Uterus (tissue), 4 donors: Measurements from ENCODE around the gene HADHB. TPM values are rescaled to one million over a fixed set of nuclear protein-coding genes. Genes with fewer than 3 reads are reported as not detected.
A peak's percentile ranks its signal among the peaks of the same experiment; 100 is the strongest.

Experiments
- DNase-seq, 2 donors: peaks; one replicate each; pipeline ENCODE4 v3.0.0-alpha.2; 2019 to 2020
- H3K27ac ChIP-seq, 2 donors: fragments of 200-600 bp; sonication (generic); 1 replicate in 1 of 2; 2 replicates in 1 of 2; pipeline ENCODE4 v1.5.1; 2016 to 2018
- H3K27me3 ChIP-seq, 2 donors: fragments of 200-600 bp; sonication (generic); one replicate each; pipeline ENCODE4 v1.5.1; 2018 to 2019; ENCODE audit warnings: control low read depth in 1 of 2
- H3K36me3 ChIP-seq, 2 donors: fragments of 200-600 bp; sonication (generic); one replicate each; pipeline ENCODE4 v1.5.1; 2019; ENCODE audit warnings: control low read depth in 1 of 2
- H3K4me1 ChIP-seq, 2 donors: fragments of 200-600 bp; sonication (generic); one replicate each; pipeline ENCODE4 v1.5.1; 2018 to 2019; ENCODE audit warnings: control low read depth in 1 of 2
- H3K4me3 ChIP-seq, 2 donors: fragments of 200-600 bp; sonication (generic); 1 replicate in 1 of 2; 2 replicates in 1 of 2; pipeline ENCODE4 v1.5.1; 2018 to 2019; ENCODE audit warnings: mild to moderate bottlenecking in 1 of 2
- H3K9me3 ChIP-seq, 2 donors: fragments of 200-600 bp; sonication (generic); one replicate each; pipeline ENCODE4 v1.5.1; 2019; ENCODE audit warnings: control low read depth in 1 of 2
- CTCF ChIP-seq, 4 experiments: fragments of 200-600 bp in 2 of 4; fragments of 450-650 bp in 2 of 4; sonication (generic) in 2 of 4; IDR thresholded peaks; one replicate each; pipeline ENCODE4 v1.5.1; 2016 to 2019; ENCODE audit warnings: antibody characterized with exemption in 4 of 4, mild to moderate bottlenecking in 2 of 4, moderate library complexity in 1 of 4
- POLR2A ChIP-seq, 2 donors: fragments of 450-650 bp; IDR thresholded peaks; one replicate each; pipeline ENCODE4 v1.6.1; 2016; ENCODE audit warnings: antibody characterized with exemption in 2 of 2, mild to moderate bottlenecking in 1 of 2, moderate library complexity in 1 of 2
- intact Hi-C: fragments of 100-400 bp; cut with DNase I; formaldehyde crosslinking; loops from one replicate; pipeline ENCODE4 v1.15.1; 2023; ENCODE audit warnings: low total_unique reads
- total RNA-seq, 4 donors: library from RNA; depleted of rRNA in 3 of 4; stranded (reverse); fragments of >200 nt in 3 of 4; gene quantifications; one replicate each; pipeline versions ENCODE4 v1.1.0 to v1.2.4, GENCODE V29; 2014 to 2023
- donor health status: DM: yes; HTN: yes; CAD: no.

Gene HADHB
- total RNA-seq, 4 donors from 2014 or later: 45.3 to 126 (median 82.5) TPM

GRCh38 chr2:26292646-26293045 is 47.9 kb downstream of the HADHB start:
- H3K36me3 ChIP-seq: no peaks in the 10 kb centered on the region
- H3K4me3 ChIP-seq: no peak overlapping the region
- no peak for TF ChIP-seq CTCF (IDR thresholded peaks at IDR 0.05)
- TF ChIP-seq POLR2A (IDR thresholded peaks at IDR 0.05): no peak
- intact Hi-C loops: no loop called here
- peak; percentile 35 to 53 for DNase-seq
- no peaks in the 10 kb centered on the region for H3K9me3 ChIP-seq
- no peaks in the 10 kb centered on the region for H3K4me1 ChIP-seq
- H3K27me3 ChIP-seq: no peaks in the 10 kb centered on the region
- H3K27ac ChIP-seq: peak overlapping the region; percentile 17 to 25

- DNase-seq: no peak
- TF ChIP-seq CTCF (IDR thresholded peaks at IDR 0.05) (no peak), POLR2A (IDR thresholded peaks at IDR 0.05) (no peak)
- no peaks in the 10 kb centered on the region for H3K36me3 ChIP-seq
- intact Hi-C loops: no loop called here
- no peak overlapping the region for H3K27ac ChIP-seq
- no peaks in the 10 kb centered on the region for H3K9me3 ChIP-seq
- H3K27me3 ChIP-seq: no peaks in the 10 kb centered on the region
- H3K4me3 ChIP-seq: no peak overlapping the region
- H3K4me1 ChIP-seq: no peaks in the 10 kb centered on the region
These were observed 50.8 kb downstream of the HADHB start for GRCh38 chr2:26295511-26295910.

GRCh38 chr2:26297061-26297460 is 52.3 kb downstream of the HADHB start:
- no peak for DNase-seq
- H3K27ac ChIP-seq: peak overlapping the region in 1 of 2 donors; percentile 89
- H3K27me3 ChIP-seq: no peaks in the 10 kb centered on the region
- intact Hi-C loops: no loop called here
- H3K36me3 ChIP-seq: no peaks in the 10 kb centered on the region
- TF ChIP-seq POLR2A (IDR thresholded peaks at IDR 0.05): no peak
- TF ChIP-seq CTCF (IDR thresholded peaks at IDR 0.05): no peak
- peaks cover 0 to 3% of the 10 kb centered on the region in 2 donors for H3K4me1 ChIP-seq
- no peaks in the 10 kb centered on the region for H3K9me3 ChIP-seq
- no peak overlapping the region for H3K4me3 ChIP-seq

- DNase-seq: no peak
- H3K36me3 ChIP-seq: no peaks in the 10 kb centered on the region
- peak overlapping the region; percentile 43 to 62 for H3K4me3 ChIP-seq
- no peaks in the 10 kb centered on the region for H3K9me3 ChIP-seq
- H3K4me1 ChIP-seq: peaks cover 0 to 3% of the 10 kb centered on the region in 2 donors
- peak overlapping the region; percentile 89 for H3K27ac ChIP-seq
- H3K27me3 ChIP-seq: no peaks in the 10 kb centered on the region
- TF ChIP-seq POLR2A (IDR thresholded peaks at IDR 0.05) (no peak), CTCF (IDR thresholded peaks at IDR 0.05) (no peak)
- intact Hi-C loops: no loop called here
These were observed 53.5 kb downstream of the HADHB start for GRCh38 chr2:26298286-26298637.

GRCh38 chr2:26298638-26299393 is 54.1 kb downstream of the HADHB start:
- H3K36me3 ChIP-seq: no peaks in the 10 kb centered on the region
- H3K4me1 ChIP-seq: peaks cover 0 to 3% of the 10 kb centered on the region in 2 donors
- H3K27ac ChIP-seq: peak overlapping the region; percentile 89
- H3K27me3 ChIP-seq: no peaks in the 10 kb centered on the region
- peak; percentile 15 to 24 for TF ChIP-seq POLR2A (IDR thresholded peaks at IDR 0.05)
- TF ChIP-seq CTCF (IDR thresholded peaks at IDR 0.05): no peak
- peak; percentile 47 to 65 for DNase-seq
- intact Hi-C loops: no loop called here
- no peaks in the 10 kb centered on the region for H3K9me3 ChIP-seq
- H3K4me3 ChIP-seq: peak overlapping the region; percentile 43 to 62
